ENCODE data around the gene CITED1. TPM values are rescaled to one million over a fixed set of nuclear protein-coding genes. Genes with fewer than 3 reads are reported as not detected.
A peak's percentile ranks its signal among the peaks of the same experiment; 100 is the strongest.

The CITED1 gene
- total RNA-seq, 1 donor: not detected

GRCh38 chrX:72260448-72260847, 45.3 kb downstream of the CITED1 start:
- no peak for DNase-seq (ENCODE audit: low read depth)
- TF ChIP-seq CTCF (IDR thresholded peaks at IDR 0.05; ENCODE audit: insufficient read depth, low read depth, low read length): no peak
- no peak overlapping the region for H3K4me3 ChIP-seq (ENCODE audit: low read depth, low read length)

GRCh38 chrX:72258174-72258573, 47.5 kb downstream of the CITED1 start:
- no peak for TF ChIP-seq CTCF (IDR thresholded peaks at IDR 0.05; ENCODE audit: insufficient read depth, low read depth, low read length)
- DNase-seq (ENCODE audit: low read depth): peak; percentile 74
- H3K4me3 ChIP-seq (ENCODE audit: low read depth, low read length): no peak overlapping the region

GRCh38 chrX:72255864-72256263, 49.9 kb downstream of the CITED1 start:
- no peak for TF ChIP-seq CTCF (IDR thresholded peaks at IDR 0.05; ENCODE audit: insufficient read depth, low read depth, low read length)
- no peak overlapping the region for H3K4me3 ChIP-seq (ENCODE audit: low read depth, low read length)

GRCh38 chrX:72255445-72255844, 50.3 kb downstream of the CITED1 start:
- TF ChIP-seq CTCF (IDR thresholded peaks at IDR 0.05; ENCODE audit: insufficient read depth, low read depth, low read length): no peak
- DNase-seq (ENCODE audit: low read depth): no peak
- no peak overlapping the region for H3K4me3 ChIP-seq (ENCODE audit: low read depth, low read length)

More at GRCh38 chrX:72255864-72256263, 49.9 kb downstream of the CITED1 start:
- DNase-seq (ENCODE audit: low read depth): no peak

- no peak overlapping the region for H3K4me3 ChIP-seq (ENCODE audit: low read depth, low read length)
- no peak for DNase-seq (ENCODE audit: low read depth)
- no peak for TF ChIP-seq CTCF (IDR thresholded peaks at IDR 0.05; ENCODE audit: insufficient read depth, low read depth, low read length)
Measured at GRCh38 chrX:72254816-72255215, 50.9 kb downstream of the CITED1 start.

GRCh38 chrX:72253686-72254085, 52.0 kb downstream of the CITED1 start:
- DNase-seq (ENCODE audit: low read depth): no peak
- TF ChIP-seq CTCF (IDR thresholded peaks at IDR 0.05; ENCODE audit: insufficient read depth, low read depth, low read length): no peak
- H3K4me3 ChIP-seq (ENCODE audit: low read depth, low read length): no peak overlapping the region

Small RNA genes within 50 kb of the gene (small RNA-seq; reads per million reads assigned to genes)
- gene RF00019: not detected

Other genes with a start within 250 kb of the CITED1 start
- 1.3 and 2.2 TPM in 2 replicates for gene RTL5, start 174.0 kb downstream of the CITED1 start, total RNA-seq
- 6.9 and 10.6 TPM in 2 replicates for gene PIN4, start 124.2 kb downstream of the CITED1 start, total RNA-seq
- 2.3 and 5.6 TPM in 2 replicates for gene ERCC6L, start 66.9 kb downstream of the CITED1 start, total RNA-seq
- gene RPS4X, start 28.7 kb downstream of the CITED1 start, total RNA-seq: 744 and 806 TPM in 2 replicates

Measured in fibroblast of villous mesenchyme (primary cell).